GM18909 (cell line): Measurements from ENCODE around the gene KDM4C.
A peak's percentile ranks its signal among the peaks of the same experiment; 100 is the strongest.
"Not testable (repeated sequence)": the region's sequence is repeated elsewhere in the genome, so short reads cannot be mapped to it uniquely, and the experiment has no call there.

ENCODE experiments used
- ATAC-seq: cut with Tn5 transposase; IDR thresholded peaks from one replicate; pipeline ENCODE4 v1.9.1; 2021; ENCODE audit warnings: mild to moderate bottlenecking; ENCODE audit not compliant: unreplicated experiment, poor library complexity

The KDM4C gene

DNA sequence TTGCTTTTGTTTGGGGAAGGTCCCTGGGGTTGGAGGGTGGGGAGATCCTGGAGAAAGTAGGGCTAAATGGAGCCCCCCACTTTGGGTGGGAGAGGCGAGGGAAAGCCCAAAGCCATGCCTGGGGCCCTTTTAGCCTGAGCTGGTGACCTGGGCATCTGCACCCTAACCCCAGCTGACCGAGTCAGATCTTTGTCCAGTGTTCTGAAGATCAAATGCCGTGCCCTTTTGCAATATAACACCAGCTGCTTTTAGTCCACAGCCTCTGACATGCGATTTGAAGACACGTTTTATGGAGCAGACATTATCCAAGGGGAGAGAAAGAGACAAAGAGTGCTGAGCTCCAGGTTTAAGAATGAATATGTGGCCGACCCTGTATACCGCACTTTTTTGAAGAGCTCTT is 416.5 kb downstream of the KDM4C start:
- ATAC-seq, result no peak

DNA sequence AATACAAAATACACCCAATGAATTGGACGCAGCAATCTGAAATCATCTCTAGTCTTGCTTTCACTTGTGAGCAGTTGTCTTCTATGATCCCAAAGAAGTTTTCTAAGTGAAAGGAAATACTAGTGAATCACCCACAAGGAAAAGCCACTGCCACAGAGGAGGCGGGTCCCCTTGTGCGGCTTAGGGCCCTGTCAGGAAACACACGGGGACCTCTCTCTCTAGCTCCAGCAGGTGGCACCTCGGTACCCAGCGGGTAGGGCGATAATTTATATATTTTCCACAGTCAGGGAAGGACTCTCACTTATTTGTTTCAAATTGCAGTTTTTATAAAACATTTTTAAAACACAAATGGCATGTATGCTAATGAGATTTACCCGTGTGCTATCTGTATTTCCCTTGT is 417.1 kb downstream of the KDM4C start:
- no peak for ATAC-seq

DNA sequence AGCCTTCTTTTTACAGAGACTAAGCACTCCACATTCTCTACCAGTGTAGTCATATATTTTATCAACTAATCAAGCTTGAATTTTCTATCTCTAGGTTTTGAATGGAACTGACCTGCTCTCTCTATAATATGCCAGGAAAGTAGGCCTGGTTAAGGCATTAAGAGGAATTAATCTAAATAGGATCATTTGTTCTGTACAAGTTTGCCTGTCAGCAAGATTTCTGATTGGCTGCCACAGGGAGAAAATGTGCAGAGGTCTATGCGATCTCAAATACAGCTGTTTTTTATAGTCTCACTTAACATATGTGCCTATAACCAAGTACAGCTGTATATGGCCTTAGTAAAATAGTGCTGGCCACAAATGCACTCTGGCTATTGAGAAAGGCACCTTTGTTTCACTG is 418.8 kb downstream of the KDM4C start:
- ATAC-seq, result no peak

DNA sequence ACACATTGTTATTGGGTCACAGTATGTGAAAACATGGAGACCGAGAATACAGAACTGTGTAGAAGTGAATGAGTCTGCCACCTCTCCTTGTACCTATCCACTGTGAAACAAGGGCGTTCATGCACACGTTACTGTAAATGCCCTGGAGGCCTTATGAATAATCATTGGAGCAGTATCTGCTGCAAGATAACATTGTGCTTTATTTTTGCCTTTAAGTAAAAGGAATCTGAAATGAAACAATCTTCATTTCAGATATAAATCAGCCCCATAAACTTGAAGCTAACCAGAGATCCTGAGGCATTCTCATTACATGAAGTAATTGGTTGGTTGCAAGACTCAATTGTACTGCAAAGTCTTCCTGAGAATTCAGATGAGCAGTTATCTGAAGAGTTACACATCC is 419.6 kb downstream of the KDM4C start:
- ATAC-seq, result no peak

DNA sequence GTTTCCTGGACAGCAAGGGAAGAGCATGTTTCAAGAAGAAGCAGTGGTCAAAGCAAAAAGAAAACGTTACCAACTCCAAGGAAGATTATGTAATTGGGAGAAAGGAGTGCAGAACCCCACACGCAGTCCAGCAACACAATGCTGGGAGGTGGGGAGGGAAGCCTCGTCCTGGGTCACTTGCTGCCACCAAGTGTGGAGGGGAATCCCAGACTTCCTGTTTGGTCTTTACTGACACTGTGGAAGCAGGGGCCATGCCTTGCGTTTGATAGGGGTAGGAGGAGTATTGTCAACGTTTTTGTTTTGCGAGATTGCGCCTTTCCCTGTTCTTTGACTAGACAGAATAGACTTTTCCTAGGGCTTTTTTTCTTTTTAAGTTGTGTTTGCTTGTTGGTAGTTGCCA is 421.0 kb downstream of the KDM4C start:
- ATAC-seq, result peak; percentile 49

DNA sequence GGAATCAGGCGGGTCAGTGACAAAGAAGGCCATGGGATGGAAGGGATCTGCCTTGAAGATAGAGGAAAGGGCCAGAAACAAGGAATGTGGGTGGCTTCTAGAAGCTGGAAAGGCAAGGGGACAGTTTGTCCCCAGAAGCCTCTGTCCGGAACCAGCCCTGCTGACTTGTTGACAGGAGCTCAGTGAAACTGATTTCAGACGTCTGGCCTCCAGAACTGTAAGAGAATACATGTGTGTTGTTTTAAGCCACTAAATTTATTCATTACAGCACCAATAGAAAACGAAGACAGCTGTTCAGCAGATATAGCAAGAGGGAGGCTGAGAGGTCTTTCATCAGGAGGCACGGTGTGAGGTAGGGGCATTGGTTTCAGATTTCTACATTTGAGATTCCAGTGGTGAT is 422.5 kb downstream of the KDM4C start:
- ATAC-seq, result no peak

DNA sequence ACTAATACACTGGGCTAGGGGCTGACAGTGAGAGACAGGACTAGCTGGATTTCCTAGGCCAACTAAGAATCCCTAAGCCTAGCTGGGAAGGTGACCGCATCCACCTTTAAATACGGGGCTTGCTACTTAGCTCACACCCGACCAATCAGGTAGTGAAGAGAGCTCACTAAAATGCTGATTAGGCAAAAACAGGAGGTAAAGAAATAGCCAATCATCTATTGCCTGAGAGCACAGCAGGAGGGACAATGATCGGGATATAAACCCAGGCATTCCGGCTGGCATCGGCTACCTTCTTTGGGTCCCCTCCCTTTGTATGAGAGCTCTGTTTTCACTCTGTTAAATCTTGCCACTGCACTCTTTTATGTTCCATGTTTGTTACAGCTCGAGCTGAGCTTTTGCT is 425.4 kb downstream of the KDM4C start:
- ATAC-seq, result not testable (repeated sequence)

DNA sequence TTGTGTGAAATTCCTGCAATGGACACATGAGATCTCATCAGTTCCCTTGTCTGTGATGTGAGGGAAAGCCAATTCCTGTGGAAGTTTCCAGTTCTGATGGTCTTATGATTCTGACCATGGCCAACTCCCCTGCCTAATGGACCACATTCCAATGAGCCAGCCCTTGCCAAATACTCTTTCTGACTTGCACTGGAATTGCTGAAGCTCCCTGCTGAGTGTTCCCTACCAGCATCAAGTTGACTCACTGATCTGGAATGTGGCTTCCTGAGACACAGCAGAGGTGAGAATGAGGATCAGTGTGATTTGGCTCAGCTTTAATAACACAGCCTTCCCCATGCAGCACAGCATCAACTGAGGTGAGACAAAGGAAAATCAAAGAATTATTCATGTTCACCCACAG is 427.8 kb downstream of the KDM4C start:
- ATAC-seq, result no peak

DNA sequence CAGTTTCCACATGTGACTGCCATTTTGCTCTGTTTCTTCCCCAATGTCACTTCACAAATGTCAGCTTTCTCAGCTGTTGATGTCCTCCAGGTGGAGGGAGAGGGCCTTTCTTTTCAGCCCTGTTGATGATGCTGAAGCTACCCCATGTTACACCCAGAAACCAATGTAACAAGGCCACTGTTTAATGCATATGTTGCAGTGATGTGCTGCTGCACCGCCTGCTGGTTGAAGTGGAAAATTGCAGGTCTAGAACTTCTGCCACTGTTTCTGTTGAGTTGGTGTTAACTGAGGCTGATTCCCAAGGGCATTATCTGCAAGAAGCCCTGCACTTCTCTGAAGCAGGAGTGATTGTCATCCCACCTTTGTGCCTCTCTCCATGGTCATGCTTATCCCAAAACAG is 428.4 kb downstream of the KDM4C start:
- no peak for ATAC-seq

DNA sequence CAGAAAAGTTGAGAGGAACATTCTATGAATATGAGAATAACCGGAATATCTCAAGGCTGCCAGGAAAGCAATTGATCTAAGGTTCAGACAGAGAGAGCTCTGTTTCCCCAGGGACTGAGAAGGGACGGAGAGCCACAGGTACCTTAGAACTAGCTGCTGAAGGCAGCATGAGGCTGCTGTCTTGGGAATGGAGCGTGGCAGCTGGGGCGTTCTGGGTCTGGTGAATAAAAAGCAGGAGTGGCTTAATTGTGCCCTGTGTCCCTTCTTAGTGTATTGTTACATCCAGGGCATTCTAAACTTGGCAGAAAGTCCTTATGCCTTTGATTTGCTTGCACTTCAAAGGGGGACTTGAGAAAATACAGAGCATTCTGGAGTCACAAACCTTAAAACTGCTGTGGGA is 434.5 kb downstream of the KDM4C start:
- ATAC-seq, result no peak

DNA sequence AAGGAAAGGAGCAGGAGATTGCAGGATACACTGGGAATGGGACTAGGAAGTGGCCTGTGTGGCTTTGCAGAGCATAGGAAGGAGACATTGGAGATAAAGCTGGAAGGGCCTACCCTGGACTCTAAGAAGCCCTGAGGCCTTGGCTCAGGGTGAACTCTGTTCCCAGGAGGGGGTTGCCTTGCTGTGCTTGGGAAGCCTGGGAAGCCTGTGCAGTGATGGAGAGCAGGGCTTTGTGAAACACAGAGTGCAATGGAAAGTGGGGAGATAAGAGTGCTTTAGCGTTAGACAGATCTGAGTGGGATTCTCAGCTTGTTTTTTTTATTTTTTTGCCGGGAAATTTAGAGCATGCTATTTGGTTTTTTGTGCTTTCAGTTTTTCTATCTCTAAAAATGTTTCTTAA is 437.8 kb downstream of the KDM4C start:
- no peak for ATAC-seq

DNA sequence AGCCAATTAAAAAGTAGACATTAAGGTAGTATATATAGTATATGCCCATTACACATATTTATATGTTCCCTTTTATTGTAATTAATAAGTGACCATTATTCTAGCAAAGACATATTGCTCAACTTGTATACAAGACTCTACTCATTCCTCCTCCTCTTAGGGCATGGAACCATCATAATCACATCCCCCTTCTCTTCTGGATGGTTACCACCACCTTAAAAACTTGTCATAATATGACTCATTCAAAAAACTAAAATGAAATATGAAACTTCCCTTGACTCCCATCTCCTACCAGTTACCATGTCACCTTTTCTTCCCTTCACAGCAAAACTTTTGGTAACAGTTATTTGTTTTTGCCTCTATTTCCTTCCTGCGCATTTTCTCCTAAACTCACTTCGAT is 438.7 kb downstream of the KDM4C start:
- no peak for ATAC-seq

DNA sequence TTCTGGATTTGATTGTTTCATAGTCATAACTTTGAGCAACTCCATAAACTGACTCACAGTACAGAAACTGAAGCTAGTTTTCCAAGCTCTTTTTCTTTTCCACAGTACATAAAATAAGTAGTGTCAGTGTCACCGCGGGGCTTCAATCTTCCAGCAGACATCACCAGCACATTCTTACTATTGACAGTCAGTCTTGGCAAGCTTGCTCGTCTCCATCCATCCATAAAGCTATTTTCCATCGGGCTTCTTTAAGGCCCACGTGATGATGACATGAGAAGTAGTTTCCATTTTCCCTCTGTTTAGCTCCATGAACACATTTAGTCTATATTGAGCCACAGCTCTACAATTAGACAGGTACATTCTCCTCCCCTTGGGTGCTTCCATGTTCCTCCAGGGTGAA is 443.4 kb downstream of the KDM4C start:
- ATAC-seq, result no peak

DNA sequence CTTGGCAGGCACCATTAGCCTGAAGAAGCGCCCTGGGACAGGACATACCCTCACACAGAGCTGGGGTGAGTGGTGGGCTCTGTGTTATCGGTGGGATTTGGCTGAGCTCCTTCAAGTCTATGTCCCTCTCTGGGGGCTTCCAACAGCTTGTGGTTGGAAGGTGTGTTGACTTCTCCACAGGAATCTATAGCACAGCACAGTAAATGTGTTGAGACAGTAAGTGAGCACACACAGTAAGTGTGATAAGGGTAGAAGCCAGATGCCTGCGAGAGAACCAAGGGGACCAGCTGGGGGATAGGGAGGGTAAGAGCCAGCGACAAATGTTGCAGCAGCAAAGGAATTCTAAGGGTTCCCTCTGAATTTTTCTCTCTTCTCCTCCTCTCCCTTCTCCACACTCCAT is 448.0 kb downstream of the KDM4C start:
- ATAC-seq, result no peak

DNA sequence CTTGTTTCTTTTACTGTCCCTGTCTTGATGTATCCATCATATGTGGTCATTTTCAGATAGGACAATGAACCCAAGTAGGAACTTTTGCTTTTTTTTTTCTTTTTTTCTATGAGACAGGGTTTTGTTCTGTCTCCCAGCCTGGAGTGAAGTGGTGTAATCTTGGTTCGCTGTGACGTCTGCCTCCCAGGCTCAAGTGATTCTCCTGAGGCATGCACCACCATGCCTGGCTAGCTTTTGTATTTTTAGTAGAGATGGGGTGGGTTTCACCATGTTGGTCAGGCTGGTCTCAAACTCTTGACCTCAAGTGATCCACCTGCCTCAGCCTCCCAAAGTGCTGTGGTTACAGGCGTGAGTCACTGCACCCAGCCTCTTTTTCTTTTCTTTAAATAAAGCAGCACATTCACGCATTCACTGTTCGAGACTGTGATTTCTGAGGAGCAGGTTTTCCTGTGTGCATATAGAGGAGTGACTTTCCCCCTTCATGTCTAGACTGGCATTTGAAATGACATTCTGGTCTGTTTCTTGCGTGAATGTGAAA is 448.5 kb downstream of the KDM4C start:
- no peak for ATAC-seq

DNA sequence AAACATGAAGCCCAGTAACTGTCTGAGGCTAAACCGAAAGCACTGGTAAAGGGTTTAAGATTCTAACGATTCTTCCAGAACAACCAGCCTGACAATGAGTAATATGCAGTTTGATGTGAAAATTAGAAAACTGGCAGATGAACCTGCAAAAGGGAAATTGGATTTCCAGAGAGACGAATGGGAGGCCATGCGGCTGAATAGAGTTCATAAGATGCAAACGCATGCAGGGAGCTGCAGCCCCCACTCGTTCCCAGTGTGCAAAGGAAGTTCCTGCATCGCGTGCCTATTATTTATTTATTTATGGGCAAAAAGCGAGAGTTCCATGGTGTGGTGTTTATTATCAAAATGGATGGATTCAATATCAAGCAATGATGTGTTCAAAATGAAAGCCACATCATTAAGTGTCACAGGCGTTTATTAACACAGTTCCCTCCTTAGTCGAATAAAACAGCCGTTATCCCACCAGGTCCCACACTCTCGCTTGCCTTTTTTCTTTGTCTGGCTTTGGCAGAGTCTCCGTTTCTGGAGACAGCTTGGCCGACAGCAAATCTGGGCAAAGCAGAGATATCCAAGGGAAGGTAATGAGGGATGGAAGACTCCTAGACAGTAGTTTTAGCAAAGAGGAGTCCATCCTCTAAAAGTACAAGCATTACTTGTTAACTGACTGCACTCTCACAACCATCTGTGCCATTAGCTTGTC is 451.4 kb downstream of the KDM4C start:
- ATAC-seq, result no peak

DNA sequence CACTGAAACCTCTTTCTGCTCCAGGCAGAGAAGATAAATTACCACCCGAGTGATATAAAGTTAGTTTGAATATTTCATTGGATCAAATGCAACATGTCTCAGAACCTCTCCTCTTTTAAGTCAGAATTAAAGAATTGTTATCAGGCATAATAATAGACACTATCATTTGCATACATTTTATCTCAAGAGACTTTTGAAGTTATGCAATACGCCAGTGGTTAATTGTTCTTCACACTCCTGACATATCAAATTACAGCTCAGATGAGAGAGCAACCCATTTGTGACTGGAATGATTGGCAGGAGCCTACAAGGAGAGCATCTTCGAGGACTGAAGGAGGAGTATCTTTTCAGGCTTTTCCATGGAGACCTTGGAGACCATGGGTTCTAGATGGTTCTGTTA is 452.2 kb downstream of the KDM4C start:
- no peak for ATAC-seq

DNA sequence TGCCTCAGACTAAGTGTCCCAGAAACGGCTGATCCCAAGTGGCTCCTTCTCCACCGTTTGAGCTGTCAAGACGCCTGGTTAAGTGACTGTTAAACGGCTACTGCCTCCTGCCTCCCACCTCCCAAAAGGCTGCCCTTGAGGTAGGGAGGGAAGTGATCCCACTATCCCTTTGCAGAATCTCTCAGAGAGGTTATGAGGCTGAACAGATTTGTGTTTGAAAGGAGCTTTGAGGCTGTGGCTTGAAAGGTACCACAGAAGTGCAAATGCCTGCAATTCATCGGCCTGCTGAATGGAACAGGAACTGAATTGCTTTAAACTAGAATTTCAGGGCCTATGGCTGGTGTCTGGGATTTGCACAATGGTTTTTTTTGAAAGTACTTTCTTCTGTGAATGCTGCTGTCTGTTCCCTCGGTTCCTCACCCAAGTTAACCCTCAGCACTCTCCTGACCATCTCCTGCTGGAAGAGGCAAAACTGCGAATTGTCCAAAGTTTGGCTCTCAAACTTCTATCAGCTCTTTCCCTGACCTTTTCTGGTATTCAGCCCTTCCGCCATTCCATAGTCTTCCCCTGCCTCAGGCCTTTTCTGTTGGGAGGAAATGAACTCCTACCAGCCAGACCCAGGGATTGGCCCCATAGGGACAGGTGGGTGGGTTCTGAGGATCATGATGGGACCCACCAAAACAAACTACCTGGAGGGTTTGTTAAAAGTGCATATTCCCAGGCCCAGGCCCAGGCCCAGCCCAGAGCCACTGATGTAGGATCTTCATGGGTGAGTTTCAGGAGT is 453.3 kb downstream of the KDM4C start:
- ATAC-seq, result no peak

DNA sequence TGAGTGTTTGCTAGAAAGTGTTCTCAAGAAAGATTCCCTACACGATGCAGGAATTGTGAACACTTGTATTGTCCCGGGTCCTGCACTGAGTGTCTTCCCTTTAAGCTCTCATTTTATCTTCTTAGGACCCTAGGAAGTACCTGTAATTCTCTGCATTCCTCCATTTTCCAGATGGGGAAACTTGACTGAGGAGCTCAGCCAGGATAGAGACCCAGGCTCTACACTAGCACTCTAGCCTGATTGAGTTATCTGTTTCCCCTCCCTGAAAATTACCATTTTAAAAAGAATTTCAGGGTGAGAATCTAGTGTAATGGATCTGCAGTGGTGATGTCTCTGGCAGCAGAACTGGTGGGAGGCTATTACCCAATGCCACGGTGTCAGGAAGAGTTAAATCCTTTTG is 453.9 kb downstream of the KDM4C start:
- ATAC-seq, result no peak

DNA sequence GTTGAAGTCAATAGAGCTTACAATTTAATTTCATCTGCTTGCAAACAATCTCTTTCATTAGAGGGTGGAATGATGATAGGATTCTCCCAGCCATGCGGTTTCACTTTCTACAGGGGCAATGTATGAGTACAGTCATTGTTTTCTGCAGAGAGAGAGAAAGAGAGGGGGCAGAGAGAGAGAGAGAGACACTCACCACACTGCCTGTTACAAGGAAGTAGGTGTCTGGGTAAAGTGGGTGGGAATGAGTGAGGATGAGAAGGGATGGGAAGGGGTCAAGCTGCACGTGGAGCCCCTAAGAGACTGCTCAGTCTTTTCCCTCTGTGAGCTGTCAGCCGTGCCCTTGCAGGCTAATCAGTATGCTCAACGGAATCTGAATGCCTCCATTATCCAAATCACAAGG is 454.3 kb downstream of the KDM4C start:
- ATAC-seq, result no peak

DNA sequence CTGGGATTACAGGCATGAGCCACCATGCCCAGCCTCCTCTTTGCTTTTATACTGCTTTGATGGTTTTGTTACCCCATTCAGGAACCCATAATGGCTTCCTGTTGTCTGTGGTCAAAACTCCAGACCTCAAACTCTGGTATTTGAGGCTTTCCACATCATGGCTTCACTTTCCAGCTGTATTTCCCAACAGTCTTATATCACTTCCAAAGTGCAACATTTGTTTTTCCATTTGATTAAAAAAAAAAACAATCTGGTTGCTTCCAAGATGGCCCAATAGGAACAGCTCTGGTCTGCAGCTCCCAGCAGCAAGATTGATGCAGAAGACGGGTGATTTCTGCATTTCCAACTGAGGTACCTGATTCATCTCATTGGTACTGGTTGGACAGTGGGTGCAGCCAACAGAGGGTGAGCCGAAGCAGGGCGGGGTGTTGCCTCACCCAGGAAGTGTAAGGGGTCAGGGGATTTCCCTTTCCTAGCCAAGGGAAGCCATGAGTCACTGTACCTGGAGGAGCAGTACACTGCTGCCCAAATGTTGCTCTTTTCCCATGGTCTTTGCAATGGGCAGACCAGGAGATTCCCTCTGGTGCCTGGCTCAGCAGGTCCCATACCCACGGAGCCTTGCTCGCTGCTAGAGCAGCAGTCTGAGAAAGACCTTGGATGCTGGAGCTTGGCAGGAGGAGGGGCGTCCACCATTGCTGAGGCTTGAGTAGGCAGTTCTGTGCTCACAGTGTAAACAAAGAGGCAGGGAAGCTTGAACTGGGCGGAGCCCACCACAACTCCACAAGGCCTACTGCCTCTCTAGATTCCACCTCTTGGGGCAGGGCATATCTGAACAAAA is 458.4 kb downstream of the KDM4C start:
- ATAC-seq, result no peak
